NCI-H2196 treated with DMSO at 0.1 percent for 48 hours (cell line): ENCODE measurements around the gene SCMH1.
"Not testable (repeated sequence)": the region's sequence is repeated elsewhere in the genome, so short reads cannot be mapped to it uniquely, and the experiment has no call there.

ENCODE experiments used
- DNase-seq: peaks from one replicate; lab custom pipeline; 2025; ENCODE audit not compliant: unreplicated experiment; lab: John Stamatoyannopoulos, UW

SCMH1 gene

DNA sequence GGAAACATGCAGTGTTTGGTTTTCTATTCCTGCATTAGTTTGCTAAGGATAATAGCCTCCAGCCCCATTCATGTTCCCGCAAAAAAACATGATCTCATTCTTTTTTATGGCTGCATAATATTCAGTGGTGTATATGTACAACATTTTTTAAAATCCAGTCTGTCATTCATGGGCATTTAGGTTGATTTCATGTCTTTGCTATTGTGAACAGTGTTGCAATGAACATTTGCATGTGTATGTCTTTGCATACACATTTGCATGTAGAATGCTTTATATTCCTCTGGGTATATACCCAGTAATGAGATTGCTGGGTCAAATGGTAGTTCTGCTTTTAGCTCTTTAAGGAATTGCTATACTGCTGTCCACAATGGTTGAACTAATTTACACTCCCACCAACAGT lies 9.0 kb upstream of the SCMH1 start:
- DNase-seq, result not testable (repeated sequence)

DNA sequence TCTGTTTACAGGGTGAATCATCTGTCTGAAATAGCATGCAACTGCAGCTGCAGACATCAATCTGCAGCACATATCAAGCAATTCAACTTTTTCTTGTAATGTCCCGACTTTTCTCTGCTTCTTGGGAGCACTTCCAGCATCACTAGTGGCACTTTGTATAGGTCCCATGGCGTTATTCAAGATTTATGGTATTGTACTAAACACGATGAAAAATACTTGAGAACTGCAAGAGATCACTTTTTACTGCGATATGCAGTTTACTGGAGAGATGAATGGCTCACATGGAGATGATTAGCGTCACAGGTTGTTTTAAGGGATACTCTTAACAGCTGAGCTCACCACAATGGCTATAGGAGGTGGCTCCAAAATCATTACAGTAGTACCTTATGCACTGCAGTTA lies 7.2 kb upstream of the SCMH1 start:
- no peak for DNase-seq

DNA sequence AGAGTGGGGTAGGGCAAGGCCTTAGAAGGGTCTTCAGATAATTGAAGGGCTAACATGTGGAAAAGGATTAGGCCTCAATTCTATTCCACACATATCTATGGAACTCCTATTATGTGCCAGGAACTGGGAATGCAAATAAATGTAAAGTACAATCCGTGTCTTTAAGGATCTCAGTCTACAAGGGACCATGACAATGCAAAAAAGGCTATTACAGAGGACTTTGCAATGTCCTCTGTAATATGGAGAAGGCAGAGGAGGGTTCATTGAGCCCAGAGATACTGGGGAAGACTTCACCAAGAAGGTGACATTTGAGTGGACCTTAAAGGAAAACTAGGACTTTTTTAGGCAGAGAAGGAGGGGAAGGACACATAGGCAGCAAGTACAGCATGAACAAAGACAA lies 4.5 kb upstream of the SCMH1 start:
- DNase-seq, result no peak

DNA sequence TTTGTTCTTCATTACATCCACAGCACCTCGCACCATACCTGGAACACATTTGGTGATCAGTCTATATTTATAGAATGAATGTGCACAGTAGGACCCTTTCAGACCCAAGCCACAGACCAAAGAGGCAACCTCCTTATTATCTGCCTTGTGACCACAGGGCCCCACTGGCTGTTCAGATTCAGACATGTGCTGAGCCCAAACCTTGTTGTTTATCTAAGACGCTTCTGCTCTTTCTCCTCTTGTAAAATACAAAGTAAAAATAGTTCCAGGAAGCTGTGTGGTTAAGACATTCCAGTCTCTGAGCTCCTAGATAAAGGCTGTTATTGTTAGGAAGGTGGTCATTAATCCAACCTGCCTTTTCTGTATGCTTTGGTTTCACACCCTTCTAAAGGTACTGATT lies 3.6 kb upstream of the SCMH1 start:
- DNase-seq, result no peak

DNA sequence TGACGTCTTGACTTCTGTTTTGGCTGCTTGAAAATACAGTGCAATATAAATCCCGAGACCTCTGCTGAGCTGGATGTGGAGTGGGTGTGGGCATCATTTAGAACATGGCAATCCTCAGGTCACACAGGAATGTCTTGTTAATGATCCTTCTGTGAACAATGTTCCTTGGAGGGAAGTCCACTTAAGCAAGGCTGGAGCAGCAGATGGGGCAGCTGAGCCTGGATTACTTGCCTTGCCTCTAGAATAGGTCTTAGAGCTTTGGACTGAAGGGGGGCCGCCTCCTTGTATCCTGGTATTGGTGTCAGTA lies 926 bp upstream of the SCMH1 start:
- no peak for DNase-seq

DNA sequence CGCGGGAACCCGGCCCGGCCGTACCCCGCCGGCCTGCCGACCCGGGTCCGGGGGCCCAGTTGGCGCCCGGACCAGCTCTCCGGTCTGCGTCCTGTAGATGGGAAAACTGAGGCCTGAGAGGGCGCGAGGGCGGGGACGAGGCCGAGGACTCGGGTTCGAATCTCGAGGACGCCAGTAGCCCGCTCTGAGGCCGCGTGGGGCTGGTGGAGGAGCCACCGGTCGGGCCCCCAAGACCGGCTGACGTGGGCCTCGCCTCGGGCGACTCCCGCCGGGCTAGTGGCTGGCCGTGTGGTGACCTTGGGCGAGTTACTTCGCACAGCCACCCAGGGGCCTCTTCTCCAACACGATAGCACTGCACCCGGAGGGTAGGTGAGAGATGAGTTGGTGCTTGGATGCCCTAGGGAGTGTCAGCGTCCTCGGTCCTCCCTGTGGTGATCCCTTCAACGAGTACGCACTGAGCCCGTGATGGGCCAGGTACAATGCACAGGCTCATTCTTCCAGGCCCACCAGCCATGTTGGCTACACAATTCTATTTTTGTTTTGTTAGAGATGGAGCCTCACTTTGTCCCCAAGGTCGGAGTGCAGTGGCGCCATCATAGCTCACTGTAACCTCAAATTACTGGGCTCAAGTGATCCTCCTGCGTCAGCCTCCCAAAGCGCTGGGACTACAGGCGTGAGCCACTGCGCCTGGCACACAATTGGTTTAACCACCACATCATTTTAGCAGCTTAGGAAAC lies 404 bp upstream of the SCMH1 start:
- no peak for DNase-seq

DNA sequence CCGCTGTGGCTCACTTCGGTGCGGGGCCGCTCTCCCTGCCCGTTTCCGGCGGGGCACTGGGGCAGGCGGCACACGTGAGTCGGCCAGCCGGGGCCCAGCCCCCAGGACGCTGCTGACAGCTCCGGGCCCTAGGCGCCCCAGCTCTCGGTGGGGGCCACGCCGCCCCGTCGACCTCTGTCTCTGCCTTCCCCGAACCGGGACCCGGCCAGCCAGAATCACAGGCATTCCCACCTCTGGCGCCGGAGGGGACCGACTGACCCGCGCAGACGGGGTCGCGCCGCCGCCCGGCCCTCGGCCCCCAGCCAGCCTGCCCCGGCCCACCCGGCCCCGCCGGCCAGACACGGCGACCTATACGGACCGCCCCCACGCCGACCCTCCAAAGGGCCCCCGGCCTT lies 755 bp downstream of the SCMH1 start:
- DNase-seq, result peak; percentile 26

DNA sequence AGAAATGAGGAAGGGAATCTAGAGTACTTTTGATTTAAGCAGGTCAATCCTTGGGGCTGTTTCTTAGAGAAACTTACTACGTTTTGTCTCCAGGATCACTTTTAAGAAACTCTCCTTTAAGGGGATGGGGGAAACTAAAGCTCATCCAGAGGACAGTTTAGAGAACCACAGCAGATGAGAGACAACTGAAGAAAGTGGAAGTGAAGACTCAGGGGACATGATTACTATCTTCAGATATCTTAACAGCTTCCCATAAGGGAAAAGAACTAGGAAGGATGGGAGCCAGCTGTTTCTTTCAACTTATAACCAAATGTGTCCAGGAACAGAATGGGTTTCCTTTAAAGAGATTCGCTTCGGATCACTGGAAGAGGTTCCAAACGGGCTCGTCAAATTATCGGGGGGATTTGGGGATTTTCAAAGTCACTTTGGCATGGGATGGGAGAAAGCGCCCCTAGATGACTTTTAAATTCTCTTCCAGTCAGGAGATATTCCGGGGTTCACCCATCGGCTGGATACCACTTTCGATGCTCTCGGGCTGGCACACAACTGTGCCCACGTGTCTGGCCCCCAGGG lies 1.2 kb downstream of the SCMH1 start:
- DNase-seq, result no peak

DNA sequence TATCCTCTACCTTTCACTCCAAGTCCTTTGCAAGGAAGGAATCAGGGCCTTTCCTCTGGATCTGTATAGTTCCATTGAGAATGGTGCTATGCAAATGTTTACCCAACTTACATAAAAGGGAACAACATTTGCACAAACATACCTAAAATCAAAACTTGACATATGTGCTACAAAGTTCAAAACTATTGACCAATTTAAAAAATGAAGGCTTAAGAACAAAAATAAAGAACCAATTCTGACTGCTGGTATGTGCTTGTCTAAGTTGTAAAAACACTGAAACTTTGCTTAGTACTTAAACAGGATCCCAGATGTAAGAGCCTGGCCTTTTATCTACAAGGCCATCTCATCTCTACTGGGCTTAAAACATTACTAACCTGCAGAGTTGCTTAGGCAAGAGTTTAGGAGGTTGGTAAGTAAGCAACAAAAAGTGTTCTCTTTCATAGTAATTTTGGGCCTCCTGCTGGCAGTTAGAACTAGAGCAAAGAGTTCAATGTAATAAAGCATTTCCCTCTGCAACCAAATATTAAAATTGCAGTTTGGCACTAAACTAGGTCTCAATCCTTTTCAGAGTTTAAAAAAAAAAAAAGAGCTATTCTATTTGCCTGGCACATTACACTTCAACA lies 2.0 kb downstream of the SCMH1 start:
- no peak for DNase-seq

DNA sequence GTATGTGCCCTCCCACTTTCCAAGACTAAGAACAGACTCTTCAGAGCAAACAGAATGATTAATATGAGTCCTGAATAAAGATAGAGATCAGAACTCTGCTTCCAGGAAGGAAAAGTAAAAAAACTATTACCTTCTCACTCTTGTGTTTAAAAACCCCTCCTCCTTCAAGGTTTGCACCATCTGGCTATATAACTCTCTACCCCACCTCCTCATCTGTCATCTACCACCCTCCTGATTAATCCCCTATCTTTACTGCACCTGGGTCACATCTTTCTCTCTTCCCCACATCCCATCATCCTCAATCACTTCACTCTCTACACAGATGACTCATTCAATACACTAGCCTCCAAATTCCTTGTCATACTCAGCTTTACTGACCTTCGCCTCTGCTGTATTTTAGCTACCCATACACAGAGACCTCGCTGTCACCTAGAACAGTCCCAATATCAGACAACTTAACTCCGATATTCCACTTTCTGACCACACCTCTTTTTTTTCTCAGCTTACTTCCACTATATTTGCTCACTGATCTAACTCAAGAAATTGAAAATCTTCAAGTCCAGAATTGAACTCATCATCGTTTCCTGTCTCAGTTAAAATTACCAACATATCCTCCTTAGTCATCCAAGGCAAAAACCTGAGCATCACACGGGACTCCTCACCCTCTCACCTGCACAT lies 3.7 kb downstream of the SCMH1 start:
- DNase-seq, result no peak

DNA sequence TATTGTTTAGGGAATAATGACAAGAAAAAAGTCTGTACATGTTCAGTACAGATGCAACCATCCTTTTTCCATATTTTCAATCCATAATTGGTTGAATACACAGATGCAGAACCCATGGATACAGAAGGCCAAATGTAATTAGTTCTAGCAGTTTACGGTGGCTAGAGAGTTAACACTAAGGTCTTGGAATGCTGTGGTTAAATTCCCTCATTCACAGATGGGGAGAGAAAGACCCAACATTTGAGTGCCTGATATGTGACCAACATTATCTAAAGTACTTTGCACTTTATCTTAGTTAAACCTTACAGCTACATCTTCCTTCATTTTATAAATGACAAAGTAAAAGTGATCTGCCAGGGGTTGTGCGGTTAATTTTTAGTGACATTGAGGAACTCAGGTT lies 5.3 kb downstream of the SCMH1 start:
- DNase-seq, result no peak

DNA sequence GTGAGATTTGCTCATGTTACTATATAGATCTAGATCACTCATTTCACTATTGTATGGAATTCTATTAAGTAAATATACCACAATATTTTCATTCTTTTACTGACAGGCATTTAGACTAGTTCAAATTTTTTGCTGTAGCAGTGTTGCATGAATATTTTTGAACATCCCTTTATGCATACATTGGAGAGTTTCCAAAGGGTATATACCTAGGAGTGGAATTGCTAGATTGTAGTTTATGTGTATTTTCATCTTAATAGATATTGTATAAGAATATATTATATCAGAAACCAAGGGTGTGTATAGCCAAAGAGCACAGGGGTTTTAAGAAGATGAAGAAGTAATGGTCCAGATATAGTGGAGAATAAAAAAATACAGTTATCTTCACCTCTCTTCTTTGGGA lies 6.2 kb downstream of the SCMH1 start:
- no peak for DNase-seq

DNA sequence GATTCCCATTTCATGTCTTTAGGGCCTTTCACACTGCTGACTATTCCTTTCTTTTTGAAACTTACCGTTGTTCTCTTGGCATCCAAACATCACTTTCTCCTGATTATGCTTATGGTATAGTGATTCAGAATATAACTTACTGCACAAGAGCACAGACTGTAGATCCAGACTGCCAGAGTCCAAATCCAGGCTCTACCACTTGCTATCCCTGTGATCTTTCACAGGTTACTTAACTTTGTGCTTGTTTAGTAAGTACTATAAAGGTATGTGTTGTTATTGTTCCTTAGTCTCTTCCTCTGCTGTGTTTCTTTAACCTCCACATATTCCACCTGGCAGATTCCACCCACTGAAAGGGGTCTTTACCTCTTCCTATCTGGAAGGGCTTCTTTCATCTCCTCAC lies 8.4 kb downstream of the SCMH1 start:
- no peak for DNase-seq

DNA sequence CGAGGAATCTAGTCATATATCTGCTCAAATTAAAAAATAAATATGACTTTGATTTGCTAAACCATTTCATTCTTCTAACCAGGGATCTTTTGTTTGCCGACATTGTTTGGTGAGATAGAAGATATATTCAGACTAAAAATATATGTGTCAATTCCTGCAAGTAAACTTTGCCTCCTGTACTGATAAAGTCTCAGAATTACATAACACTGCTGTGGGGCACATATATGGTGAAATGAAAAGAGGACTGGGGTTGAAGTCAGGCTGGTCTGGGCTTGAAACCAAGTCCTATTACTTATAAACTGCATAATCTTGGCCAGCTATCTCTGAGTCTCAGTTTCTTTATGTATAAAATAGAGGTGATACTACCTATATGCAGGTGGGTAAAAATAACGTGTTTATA lies 9.8 kb downstream of the SCMH1 start:
- DNase-seq, result no peak

DNA sequence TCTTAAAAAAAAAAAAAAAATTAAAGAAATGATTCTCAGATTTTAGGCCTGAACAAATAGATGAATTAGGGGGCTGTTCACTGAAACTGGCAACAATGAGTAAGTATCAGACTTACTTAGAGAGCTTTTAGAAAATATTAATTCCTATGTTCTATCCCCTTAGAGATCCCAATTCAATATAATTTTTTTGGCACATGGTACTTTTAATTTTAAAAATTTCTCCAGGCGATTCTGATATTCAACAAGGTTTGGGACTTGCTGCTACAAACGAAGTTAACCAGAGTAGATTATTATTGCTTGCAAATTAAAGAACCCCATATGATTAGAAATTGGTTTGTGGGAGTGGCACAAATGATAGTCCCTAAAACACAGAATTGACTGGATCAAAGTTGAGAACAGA lies 11.4 kb downstream of the SCMH1 start:
- DNase-seq, result no peak

DNA sequence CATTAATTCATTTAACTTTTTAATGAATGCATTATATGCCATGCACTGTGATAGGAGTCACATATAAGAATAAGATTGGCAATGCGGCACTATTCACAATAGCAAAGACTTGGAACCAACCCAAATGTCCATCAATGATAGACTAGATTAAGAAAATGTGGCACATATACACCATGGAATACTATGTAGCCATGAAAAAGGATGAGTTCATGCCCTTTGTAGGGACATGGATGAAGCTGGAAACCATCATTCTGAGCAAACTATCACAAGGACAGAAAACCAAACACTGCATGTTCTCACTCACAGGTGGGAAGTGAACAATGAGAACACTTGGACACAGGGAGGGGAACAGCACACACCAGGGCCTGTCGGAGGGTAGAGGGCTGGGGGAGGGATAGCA lies 12.9 kb downstream of the SCMH1 start:
- not testable (repeated sequence) for DNase-seq

DNA sequence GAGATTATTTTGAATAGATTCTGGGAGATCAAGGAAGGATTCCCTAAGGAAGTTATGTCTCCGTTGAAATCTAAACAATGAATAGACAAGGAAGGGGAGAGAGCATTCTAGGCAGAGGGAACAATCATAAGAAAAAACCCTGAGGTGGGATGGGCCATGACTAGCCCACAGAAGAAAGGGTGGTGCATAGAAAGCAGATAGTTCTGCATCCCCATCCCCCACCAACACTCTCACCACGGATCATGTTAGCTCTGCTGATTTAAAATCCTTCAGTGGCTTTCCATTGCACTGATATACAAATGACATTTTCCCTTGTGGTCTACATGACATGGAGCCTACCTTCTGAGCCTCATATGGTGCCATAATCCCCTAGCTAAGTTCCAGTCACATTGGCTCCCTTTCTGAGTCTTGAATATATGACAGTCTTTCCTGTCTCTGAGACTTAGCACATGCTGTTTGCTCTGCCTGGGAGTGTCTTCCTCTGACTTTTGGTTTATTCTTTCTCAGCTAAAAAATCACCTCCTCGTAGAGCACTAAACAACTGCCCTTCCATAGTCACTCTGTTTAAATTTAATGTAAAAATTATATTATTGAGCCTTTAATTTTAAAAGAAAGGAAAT lies 15.2 kb downstream of the SCMH1 start:
- no peak for DNase-seq

DNA sequence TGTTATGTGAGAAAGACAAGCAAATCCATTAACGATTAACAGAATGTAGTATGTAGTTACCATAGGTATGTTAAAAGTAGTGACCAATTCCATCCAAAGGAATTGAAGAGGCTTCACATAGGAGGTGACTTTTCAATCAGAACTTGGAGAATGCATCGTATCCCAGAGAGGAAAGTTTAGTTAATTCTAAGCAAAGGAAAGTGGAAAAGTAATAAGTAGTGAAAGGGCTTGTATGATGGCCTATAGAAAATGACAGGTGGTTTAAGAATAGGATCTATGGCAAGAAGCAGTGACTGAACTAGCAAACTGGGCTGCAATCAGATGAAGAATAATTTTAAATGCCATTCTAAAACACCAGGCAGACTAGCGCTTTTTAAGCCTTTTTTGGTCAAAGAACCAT lies 16.6 kb downstream of the SCMH1 start:
- DNase-seq, result no peak

DNA sequence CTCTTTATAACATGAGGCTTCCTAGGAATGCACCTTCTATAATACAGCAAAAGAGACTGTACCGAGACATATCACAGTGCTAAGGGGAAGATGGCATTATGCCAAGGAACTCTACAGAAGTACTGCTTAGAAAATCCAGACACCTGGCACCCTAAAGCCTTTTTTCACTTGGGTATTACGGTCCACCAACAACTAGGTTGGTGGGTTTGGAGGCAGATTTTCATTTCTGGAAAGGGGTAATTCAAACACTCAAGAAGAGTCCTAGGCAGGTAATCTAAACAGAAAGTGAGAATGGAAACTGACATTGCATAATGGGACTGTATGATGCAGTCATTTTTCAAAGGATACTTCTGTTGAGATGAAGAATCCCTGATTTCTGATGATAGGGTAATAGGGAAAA lies 19.6 kb downstream of the SCMH1 start:
- DNase-seq, result peak; percentile 21

DNA sequence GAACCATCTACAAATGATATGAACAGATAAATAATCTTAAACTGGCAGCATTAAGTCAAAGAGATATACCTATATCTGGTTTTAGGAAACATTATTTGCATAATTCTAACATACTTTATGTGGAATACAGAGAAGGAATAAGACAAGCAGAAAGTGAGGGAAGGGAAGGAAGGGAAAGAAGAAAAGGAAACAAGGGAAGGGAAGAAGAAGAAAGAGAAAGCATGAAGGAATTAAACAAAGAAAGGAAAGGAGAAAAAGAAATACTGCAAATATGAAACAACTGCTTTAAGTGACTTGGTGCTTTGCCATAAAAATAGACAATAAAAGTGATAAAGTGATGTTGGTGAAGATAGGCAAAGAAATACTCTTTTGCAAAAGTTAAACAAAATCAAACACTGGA lies 20.1 kb downstream of the SCMH1 start:
- DNase-seq, result no peak

DNA sequence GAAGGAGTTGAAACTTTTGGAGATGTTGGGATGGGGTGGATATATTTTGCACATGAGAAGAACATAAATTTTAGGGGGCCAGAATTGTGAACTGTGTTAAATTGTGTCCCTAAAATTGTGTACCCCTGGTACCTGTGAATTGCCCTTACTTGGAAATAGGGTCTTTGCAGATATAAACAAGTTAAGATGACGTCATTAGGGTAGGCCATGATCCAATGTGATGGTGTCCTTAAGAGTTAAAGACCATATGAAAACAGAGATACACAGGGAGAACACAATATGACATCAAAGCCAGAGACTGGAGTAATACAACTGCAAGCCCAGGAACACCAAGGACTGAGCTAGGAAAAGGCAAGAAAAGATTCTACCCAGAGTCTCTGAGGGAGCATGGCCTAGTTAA lies 24.0 kb downstream of the SCMH1 start:
- DNase-seq, result no peak

DNA sequence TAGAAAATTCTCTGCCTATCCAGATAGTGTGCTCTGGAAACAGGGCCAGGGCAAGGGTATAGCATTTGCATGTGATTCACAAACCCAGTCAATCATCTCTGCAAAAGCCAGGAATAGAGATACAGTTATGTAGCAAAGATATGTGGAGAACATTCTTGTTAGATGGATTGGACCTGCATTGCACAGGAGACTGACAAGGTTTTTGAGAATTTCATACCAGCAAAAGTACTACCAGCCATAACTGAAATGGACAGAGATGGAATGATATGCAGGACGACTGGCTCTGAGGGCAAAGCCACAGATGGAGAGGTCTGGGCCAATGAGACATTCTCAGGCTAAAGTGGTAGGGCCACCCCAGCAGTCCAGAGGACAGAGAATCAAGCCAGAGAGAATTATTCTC lies 24.7 kb downstream of the SCMH1 start:
- no peak for DNase-seq
